GM19099 (cell line): Measurements from ENCODE around the gene HOTAIR.

Source experiments
- POLR2A ChIP-seq: IDR thresholded peaks from 3 replicates; pipeline ENCODE4 v1.6.1; 2011; ENCODE audit warnings: low read depth; ENCODE audit not compliant: insufficient read length; ENCODE audit errors: extremely low read depth

HOTAIR gene

DNA sequence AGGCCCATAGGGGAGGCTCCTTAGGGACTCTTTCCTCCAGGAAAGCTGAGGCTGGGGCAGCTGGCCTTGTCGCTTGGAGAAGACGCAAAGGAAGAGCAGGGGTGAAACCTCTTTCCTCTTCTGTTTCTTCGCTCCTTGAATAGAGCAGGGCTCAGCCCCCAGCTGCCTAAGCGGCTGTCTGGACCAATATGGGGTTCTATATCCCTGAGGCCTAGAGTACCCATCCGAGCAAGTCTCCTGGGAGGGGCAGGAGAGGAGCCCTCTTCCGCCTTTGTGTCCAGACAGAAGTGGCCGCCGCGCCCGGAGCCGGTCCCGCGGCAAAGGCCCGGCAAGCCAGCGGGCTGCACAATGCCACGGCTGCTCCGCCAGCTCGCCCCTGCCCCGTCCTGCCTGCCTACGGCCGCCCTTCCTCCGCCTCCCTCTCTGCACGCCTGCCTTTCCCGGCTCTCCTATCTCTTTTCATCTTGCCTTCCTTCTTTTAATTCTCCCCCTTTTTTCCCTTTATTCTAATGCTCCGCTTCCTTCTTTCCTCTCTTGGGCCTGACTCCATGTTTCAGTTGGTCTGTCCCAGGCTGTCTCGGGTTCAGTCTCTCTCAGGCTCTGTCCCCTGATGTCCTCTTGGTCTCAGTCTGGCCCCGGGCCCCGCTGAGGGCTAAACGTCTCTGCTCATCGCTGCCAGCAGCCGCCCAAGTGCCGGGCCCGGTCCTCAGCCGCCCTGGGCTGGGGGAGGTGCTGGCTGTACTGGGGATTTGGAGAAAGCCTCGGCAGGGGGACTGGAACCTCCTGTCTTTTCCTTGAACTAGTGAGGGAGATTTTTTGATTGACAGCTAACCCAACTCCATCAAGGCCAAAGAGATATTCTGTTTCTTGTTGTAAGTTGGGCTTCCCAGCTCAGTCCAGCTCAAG is 22.7 kb upstream of the HOTAIR start:
- TF ChIP-seq POLR2A = no peak

DNA sequence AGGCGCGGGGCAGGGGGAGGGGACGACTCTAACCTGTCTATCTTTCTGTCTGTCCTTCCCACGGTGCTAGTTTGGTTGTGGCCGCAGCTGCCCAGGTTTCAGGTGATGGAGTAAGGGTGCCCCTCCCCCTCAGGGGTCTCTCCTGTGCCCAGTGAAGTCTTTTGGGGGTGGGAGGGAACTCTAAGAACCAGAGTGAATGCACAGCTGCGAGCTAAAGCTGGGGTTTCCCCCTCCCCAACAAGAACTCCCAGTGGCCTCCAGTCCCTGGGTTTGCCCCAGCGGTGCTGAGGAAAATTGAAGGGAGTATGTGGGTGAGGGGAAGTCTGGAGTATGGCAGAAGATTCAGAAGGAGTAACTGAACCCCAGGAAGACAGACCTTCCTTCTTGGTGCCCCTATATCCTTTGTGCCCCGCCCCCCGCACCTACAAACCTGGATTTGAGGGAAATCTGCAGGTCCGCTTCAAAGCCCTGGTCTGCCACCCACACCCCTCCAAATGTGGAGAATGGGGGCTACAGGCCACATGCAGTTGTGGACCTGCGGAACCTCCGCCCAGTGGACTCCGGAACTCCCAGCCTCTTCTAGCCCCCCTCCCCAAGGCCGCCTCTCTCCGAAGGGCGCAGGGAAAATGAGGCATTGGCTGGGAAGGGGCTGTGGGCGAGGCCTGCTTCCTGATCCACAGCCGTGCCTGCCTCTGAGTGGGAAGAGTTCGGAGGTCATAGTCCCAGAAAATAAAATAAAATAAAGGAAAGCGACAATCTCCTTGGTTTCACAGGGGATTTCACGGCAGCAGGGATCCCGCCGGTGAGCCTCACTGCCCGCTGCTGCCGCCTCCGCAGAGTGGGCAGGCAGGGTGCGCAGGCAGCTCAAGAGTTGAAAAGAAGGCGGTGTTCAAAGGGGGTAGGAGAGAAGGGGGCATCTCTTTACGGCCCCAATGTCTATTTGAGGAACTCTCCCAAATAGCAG is 21.8 kb upstream of the HOTAIR start:
- TF ChIP-seq POLR2A = no peak

DNA sequence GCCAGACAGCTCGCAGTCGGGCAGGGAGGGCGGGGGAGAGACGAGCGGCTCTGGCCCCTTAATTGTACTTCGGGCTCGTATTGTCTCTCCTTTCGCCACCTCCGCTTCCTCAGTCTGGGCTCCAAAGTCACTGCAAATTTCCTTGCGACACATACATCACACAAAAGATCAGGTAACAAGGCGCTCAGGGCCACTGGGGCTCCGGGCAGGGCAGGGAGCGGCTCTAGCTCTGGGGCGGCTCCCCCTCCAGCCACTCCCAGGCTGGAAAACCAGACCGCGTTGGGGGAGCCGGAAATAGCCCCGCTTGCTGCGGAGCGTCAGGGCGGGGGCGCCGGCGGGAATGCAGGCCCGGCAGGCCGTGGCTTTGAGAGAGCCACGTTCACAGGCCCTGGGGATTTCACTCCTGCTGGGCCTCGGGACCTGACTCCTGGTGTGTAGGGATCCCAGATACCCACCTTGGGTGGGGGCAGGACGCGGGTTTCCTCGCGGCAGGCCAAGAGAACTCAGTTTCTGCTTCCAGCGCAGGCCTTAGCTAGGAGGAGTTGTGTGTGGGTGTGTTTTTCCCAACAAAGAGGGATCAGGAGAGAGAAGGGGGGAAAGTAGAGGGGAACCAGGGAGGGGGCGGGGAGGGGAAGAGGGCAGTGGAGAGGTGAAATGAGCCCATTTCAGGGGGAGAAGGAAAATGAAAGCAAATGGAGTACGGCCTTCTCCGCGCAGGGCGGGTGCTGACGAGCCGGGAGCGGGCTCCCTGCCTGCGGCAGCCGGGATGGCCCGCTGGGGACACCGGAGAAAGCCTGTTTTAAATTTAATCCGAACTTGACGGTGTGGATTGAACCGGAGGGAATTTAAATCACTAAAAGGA is 20.9 kb upstream of the HOTAIR start:
- no peak for TF ChIP-seq POLR2A

DNA sequence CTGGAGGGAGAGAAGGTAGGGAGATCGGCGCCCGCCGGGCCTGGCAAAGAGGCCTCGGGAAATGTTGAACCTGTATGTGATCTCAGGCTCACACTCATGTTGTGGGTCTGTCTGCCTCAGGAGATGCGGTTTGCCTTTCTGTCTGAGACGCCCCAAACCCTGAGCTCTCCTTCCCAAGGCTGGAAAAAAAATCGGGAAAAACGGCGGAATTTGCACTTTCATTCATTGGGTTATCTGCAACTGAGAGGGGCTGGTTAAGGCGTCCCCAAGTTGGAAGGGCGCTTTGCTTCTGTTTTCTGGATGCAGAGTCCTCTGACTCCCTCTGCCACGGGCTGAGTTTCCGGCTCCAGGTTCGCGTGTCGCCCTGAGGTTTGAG is 20.2 kb upstream of the HOTAIR start:
- no peak for TF ChIP-seq POLR2A

DNA sequence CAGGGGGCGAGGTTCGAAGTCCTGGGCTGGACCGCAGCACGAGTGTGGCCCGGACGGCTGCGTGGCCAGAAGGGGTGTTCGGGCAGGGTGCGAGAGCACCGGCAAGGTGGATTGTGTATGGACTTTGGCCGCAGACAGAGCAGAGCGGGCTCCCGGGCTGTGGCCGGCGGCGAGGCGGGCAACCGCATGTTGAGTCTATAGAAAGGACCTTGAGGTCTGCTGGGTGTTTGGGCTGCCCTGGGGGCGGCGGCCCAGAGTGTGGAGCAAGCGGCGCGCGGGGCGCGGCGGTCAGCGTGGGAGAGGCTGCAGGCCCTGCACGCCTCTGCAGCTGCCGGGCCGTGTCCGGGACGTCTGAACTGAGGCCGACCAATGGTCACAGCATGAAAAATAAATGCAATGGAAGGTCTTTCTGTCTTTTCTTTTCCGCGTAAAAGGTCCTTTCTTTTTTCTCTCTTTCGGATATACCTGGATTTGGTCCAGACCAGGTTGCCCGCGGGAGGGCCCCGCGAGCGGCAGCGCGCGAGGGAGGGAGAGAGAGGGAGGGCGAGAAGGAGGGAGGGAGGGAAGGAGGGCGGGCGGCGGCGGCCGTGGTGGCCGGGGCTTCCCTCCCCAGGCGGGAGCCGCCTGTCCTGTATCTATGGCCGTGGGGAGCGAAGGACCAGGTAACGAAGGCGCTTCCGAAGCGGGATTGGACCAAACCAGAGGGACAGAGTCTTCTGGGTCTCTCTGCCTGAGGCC is 19.7 kb upstream of the HOTAIR start:
- no peak for TF ChIP-seq POLR2A

DNA sequence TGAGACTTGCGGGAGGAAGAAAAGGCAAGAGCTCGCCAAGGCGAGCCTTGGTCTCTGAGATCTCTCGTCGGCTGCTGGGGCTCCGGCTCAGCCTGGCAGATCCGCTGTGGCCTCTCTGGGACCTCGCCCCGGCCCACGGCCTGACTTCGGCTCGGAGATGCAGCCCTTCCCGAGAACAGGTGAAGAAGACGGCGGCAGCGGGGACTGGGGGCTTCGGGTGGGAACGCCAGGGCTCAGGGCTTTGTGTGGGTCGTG is 19.2 kb upstream of the HOTAIR start:
- no peak for TF ChIP-seq POLR2A

DNA sequence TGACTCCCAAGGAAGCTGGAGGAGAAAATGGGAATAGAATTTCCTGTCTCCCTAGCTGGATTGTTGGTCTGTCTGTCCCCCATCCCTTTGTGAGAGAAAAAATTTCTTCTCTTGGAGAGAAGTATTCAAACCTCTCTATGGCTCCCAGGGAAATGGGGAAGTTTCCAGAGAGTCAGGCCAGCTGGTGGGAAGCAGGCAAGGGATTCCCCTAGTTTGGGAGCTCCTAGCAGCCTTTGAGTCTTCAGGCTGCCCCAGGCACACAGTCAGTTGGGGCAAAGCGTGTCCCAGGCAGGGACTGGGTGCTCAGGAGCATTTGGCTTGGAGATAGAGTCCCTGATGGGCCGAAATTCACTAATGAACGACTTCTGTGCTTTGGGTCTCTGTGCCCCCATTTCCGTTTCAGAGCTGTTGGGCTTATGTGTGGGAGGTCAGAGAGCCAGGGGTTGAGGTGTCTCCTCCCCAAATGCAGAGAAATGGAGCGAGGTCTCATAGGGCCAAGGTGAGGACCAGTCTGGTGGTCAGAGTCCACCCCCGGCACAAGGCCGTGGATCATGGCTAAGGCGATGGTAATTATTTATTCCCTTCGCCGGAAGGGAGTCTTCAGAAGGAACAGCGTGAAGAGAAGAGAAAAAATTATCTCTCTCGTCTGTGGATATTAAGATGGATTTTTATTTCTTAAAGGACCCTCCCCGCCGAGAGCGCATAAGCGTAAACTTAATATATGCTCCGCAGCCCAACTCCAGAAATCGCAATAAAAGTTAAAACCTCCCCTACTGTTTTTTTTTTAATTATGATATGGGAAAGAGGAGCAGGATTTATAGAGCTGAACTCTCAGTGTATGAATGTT is 18.6 kb upstream of the HOTAIR start:
- TF ChIP-seq POLR2A = no peak

DNA sequence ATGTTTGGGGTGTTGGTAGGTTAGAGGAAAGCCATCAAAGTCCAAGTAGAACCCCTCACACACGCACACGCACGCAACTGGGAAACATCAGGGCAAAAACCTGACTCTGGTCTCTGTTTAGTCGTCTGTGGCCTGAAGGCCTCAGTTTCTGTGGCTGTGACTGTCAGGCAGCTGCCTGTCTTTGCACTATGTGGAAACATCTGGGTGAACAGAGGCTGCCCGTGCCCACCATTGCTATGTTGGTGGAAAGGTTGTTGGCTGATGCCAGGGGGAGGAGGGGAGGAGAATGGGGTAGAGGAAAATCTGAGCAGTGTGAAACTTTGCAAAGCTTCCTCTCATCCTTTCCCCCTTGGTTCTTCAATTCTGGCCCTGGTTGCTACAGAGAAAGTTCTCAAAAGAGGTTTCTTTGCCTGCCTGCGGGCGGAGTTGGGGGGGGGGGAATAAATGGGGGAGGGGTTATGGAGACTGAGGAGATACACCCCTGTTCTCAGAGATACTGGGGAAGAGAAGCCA is 17.7 kb upstream of the HOTAIR start:
- TF ChIP-seq POLR2A = no peak

DNA sequence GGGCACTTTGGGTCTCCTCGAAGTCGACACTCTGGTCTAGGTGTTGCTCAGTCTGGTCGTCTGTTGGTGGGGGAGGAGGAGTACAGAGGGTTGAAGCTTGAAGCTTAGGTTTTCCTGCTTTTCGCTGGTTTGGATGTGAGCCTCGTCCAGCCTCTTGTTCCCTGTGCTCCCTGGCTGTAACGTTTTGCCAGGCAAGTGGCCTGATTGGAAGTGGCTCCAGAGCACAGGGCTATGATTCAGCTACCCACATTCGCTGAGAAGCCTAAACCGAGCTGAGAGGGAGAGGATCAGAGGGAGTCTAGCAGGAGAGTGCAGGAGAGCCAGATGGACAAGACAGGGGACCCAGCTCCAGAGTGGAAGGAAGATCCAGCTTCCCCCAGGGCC is 16.3 kb upstream of the HOTAIR start:
- no peak for TF ChIP-seq POLR2A

DNA sequence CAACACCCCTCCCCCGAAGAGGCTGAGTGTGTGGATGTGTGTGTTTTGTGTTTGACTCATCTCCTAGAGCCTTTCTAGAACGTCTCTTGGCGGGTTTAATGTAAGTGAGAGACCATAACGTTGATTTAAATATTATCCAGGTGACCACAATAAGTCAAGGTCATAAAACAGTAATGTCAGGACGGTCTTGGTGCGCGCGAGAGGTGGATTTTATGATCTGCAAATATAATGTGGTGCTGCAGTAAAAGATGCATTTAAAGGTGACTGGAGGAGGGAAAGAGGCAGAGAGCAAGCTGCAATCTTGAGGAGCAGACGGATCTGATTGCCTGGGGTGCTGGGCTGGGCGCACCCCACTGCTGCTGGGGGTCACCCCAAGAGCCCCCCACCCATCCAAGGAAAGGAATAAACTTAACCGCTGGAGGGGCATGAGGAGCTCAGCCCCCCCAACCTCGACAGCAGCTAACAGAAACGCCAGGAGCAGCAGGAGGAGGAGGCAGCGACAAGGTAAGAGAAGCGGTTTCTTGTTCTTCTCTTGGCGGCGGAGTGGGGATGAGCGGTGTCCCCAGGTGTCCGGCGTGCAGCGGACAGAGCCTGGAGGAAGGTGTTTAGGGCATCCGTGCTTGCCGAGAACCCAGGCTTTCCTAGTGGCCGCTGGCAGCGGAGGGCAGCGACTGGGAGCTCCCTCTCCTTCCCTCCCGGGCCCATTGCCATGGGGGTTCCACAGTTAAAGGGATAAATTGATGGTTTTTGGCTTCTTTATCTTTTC is 15.7 kb upstream of the HOTAIR start:
- TF ChIP-seq POLR2A = no peak

DNA sequence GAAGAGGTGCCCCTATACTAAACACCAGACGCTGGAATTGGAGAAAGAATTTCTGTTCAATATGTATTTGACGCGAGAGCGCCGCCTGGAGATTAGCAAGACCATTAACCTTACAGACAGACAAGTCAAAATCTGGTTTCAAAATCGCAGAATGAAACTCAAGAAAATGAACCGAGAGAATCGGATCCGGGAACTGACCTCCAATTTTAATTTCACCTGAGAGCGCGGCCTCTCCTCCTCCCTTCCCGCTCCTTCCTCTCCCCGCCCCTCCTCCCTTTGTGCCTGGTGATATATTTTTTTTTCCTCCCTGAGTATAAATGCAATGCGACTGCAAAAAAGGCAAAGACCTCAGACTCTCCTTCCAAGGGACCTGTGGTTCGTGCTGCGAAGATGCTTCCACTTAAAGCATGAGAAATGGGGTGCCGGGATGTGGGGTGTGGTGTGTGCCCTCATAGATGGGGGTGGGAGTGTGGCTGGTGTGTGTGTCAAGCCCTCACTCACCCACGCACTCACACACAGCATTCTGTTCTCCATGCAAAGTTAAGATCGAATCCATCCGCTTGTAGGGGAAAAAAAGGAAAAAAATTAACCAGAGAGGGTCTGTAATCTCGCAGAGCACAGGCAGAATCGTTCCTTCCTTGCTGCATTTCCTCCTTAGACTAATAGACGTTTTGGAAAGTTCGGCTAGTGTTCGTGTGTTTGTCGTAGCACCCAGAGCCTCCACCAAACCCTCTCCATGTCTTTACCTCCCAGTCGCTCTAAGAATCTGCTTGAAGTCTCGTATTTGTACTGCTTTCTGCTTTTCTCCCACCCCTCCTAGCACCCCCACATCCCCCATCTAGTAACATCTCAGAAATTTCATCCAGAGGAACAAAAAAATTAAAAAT is 14.7 kb upstream of the HOTAIR start:
- TF ChIP-seq POLR2A = no peak
